GM19372 (cell line): ENCODE measurements around the gene CAPZB.

Experiments
- ATAC-seq: cut with Tn5 transposase; IDR thresholded peaks from one replicate; pipeline ENCODE4 v1.9.1; 2021; ENCODE audit warnings: mild to moderate bottlenecking, low read depth, moderate library complexity; ENCODE audit not compliant: unreplicated experiment

Gene CAPZB

DNA sequence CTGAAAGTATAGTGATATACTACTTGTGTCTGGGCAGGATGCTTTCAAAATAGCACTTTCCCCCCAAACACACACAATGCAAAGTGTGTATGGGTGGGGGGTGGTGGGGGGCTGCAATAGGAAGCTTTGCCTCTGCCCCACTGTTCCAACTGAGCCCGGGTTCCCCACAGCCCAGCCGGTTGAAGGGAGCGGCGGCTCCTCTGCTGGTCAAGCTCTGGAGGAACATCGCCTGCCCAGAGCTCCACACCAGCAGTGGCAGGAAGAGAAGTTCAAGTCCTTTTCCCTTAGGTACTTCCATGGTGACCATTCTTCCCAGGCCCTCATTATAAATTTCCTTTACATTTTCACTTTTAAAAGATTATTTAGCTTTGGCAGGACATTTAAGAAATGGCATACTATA, 74.9 kb downstream of the CAPZB start:
- ATAC-seq, result no peak

DNA sequence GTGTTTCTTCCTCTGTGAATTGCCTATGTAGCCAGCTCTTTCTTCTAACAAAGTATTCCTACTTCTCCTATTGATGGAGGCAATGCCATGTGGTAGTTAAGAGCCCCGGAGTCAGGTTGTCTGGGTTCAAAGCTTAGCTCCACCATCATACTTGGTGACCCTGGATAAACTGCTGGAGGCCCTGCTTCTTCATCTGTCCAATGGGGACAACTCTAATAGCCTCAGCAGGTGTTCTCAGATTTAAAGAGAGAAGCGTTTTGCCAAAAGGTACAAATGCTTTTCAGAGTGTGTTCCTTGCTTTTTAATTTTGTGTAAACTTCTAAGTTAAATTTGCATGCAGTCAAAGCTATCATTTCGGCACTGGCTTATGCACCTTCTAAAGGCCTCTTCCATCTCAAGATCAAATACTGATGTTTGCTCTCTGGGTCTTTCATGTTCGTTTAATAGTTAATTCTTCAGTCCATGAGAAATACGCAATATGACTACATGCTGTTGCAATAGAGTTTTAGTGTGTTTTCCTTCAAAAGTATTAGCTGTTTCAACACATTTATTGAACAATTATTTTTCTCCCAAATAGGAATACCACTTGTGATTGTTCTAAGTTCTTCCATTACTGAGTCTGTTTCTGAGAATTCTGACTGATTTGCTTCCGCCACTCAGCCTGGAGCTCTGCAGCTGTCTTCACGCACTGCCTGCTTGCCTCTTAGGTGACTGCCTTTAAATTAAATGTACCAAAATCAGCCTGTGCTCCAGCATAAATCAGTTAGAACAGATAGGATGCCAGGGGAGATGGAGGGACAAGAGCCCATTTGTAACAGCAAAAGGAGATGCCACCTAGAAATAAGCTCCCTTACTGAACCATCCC, 75.6 kb downstream of the CAPZB start:
- ATAC-seq, result no peak

DNA sequence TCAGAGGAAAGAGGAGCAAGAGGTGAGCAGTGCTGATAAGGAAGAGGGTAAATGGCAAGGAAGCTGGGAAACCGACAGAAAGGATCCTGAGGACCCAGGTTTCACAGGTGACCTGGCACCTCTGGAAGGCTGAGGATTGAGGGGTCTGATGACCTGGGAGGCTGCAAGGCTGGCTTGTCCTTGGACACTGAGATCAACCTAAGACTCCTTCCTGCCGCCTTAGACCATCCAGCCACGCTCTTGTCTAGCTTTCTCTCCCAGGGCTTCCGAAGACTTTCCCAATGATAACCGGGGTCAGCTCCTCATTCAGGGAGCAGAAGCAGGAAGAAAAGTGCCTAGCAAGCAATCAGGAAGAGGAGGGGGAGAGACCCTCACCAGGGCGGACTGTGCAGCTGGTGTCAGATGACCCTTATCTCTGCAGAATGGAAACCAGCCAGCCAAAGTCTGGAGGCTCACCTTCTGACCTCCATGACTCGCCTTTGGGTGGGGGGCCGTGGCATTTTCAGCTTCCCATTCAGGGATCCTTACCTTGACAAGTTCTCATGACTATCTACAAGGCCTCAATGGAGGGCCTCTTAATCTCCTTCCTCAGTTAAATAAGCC, 77.7 kb downstream of the CAPZB start:
- no peak for ATAC-seq

DNA sequence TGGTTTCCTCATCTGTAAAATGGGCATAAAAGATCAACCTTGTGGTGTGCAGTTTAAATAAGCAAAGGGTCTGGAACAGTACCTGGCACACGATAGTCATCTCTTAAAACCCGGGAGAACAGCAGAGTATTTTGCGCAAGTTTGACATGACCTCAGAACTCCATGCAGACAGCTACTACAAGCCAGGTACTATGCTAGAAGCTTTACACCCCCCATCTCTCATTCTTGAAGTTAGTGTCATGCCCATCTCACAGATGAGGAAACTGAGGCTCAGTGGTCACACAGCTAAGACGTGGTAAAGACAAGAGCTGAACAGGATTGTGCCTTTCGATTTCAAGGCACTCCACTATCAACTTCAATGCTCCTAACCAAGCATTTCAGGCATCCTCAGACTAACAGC, 78.7 kb downstream of the CAPZB start:
- no peak for ATAC-seq

DNA sequence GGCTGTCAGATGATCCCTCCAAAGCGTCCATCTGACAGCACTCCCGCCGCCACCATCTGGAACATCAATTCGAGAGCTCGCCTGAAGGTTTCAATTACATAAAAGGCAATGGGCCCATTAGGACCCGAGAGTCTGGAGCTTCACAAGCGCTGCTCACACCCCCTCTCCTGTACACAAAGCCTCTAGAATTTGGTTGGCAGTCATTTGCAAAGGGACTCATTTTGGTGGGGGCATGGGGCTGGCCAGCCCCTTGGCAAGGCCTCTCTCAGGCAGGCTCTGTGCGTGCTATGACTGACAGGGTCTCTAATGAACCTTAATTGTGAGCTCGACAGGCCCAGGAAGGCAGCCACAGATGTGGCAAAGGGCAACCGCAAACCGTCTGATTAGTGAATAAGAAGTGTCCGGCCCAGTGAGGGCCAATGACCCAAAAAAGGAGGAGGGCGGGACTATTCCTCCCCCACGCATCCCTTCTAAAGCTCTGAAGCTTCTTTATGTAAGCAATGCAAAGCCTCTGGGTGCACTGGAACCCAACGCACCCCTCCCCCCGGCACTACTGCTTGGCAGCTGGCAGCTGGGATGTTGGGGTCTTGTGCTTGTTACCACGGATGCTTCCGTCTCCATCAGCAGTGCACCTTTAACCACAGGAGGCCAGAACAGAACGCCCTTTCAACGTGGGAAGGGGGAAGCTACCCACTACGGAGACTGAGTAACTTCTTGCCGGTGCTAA, 79.4 kb downstream of the CAPZB start:
- ATAC-seq, result no peak

DNA sequence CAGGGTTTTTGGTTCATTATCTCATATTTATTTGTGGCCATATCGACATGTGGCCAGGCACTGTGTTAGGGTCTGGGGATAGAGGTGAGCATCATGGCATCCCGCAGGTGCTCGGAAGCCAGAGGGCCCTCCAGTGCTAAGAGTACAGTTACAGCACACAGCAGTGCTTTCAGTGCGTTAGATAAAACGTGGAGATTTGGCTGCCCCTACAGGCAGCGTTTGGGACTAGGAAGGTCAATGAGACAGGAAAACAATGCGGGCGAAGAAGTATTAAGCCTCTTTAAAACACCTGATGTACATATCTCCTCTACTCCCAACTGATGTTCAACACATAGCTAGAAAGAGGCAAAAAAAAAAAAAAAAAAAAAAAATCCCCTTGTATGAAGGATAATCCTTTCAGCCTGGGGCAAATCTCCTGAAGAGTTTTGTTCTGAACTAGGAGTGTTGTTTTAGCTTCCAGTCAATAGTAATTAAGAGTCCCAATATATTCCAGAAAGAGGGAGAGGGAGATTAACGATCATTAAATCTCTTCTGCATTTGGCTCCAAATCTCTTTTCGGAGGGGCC, 80.1 kb downstream of the CAPZB start:
- ATAC-seq, result no peak

DNA sequence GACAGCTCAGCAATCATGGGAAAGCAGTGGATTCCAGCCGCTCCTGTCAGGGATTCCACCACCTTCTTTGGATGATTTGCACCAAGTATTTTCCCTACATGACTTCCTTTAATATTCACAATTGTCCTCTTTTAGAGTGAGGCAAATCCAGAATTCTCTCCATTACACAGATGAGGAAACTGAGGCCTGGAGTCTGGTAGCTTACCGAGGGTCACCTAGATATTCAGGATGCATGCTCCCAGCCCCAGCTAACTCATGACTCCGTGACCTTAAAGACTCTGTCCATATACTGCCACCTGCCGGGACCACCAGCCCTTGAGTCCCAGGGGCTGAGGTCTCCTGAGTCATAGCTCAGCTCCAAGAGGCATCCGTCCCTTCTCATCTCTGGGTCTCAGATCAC, 80.6 kb downstream of the CAPZB start:
- ATAC-seq, result no peak

DNA sequence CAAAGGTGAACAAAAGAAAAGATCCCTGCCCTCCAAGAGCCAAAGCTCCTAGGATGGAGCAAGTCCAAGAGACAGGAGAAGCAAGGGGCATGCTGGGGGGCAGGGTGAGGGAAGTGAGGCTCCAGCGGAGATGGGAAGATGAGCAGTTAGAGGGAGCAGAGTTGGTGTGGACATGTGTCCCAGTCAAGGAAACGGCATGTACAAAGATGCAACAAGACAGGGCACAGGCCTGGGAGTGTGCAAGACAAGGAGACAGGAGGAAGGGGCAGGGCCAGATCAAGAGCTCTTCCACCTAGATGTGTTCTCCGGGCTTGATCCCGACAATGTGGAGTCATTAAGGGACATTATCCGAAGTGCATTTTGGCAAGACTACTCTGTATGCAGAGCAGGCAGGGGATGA, 82.1 kb downstream of the CAPZB start:
- ATAC-seq, result no peak

DNA sequence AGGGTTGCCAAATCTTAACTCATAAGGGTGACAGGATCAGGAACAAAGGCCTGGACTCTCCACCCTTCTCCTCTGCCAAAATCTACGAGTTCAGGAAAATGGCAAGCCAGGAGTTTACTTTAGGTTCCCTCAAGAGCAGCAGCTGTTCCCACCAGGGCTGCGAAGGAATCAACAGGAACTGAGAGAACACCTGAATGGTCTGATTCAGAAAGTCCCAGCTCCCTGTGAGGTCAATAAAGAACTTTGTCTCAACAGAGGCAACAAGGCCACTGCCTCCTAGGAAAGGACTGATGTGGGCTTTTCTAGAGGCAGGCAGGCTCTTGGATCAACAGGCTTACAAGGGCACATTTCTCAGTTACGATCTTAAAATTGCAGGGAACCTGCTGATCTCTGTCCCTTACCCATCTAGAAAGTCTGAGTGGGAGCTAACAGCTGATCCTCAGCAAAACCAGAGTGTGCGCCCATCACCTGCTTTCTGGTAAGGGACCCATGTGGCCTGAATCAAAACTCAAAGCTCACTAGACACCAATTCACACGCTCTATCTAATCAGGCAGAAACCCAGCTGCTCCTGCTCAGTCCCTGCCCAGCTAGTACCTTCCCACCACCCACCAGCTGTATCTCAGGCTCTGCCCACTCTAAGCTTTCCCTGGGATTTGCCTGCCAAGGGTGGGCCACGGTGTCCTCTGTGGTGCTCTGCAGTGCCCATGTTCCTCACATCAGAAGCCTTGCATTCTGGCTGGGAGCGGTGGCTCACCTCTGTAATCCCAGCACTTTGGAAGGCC, 83.1 kb downstream of the CAPZB start:
- no peak for ATAC-seq

DNA sequence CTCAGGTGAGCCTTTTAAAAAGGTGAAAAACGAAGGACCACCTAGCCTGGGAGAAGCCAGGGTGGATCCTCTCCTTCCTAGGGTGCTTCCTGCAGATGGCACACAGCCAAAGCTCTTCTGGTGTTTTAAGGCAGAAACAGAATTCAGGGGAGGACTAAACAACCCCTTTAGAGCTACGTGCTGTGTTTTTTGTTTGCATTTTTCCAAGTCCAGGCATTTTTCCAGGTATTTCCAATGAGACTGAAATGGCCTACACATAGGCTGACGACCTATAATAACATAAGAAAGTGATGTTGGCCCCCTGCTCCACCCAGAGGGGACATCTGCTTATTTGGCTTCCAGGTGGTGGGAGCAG, 83.8 kb downstream of the CAPZB start:
- ATAC-seq, result no peak

DNA sequence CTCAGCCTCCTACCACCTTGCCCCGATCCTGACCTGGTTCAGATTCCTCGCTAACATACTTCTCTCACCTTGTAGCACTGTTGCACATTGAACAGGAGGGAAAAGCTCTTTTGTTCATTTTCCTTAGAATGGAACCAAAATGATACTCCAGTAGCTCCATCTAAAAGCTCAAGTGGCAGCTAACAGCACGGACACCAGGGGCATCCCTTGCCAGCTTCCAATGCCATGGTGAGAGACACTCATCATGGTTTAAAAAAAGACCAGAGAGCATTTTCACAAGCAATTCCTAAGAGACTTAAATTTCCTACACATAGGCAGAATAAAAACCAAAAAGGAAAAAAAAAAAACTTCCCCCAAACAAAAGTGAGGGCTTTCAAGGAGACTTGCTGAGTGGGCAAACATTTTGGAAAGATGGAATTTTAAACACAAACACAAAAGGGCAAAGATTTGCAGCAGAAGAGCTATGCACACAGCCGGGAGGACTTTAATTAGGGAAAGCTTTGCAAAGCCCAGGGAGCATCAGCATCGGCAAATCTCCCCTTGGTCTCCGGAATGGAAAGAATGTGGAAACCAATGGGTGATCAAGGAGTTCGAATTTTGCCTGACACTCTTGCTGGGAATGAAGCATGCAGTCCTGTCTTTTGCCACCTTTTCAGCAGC, 84.3 kb downstream of the CAPZB start:
- no peak for ATAC-seq

DNA sequence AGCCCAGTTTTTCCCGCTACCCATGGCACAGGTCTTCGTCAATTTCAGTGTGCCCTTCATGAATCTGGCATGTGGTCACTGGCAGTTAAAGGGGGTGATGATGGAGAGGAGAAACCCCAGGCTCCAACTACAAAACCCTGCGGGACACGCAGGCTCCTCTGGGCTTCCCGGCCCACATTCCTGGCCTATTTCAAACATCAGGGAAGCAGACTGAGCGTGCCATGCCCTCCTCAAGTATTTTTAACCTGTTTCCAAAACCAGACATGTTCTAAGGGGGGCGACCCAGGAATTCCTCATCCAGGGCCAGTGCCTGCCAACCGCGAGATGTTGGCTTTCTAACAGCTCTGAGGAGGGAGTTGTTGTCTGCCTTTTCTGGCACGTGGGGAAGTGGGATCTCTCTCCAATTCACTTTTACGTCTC, 85.1 kb downstream of the CAPZB start:
- ATAC-seq, result no peak

DNA sequence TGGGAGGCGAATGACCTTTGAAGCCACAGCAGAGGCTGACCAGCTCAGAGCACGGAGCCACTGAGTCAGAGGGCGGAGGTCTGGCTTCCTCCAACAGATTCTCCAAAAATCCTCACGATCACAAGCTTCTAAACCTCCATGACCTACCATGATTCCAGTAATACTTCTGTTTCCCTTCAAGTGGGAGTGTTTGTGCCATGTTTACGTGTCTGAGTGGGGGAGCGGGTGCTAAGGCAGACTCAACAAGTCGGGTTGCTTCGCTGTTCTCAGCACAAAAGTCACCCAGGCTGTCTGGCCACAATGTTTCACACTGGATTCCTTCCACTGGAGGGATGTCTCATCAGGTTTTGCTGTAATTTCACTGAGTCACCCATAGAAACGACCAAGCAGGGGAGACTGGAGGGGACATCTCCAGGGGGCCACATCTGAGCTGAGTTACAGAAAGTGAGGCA, 87.0 kb downstream of the CAPZB start:
- ATAC-seq, result no peak

DNA sequence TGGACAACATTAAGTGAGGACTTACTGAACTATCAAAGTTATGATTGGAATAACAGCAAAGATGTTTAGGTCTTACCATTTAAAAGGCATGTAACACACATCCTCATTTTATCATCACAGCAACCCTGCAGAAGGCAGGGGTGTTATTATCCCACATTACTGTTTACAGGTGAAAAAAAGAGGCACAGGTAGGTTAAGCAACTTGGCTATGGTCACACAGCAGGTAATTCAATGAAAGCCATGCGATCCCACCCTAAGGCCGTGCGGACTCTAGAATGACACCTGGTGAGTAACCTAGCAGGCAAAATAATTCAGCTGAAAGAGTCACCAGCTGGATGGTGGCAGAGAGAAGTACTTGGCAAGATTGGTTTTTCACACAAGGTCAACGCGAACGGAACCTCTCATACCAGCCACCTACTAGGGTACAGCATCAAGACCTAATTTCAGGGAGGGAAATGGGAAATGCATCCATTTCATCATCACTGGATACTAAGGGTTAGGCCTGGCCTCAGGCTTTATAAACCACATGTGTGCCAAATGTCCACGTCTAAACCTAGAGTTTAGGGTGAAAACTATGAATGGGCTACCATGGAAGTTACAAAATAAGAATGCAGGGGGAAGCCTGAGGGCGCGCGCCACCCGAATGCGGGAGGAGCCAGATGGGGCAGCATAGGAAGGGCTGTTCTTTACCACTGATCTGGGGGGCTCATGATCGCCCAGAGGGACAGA, 88.0 kb downstream of the CAPZB start:
- no peak for ATAC-seq

DNA sequence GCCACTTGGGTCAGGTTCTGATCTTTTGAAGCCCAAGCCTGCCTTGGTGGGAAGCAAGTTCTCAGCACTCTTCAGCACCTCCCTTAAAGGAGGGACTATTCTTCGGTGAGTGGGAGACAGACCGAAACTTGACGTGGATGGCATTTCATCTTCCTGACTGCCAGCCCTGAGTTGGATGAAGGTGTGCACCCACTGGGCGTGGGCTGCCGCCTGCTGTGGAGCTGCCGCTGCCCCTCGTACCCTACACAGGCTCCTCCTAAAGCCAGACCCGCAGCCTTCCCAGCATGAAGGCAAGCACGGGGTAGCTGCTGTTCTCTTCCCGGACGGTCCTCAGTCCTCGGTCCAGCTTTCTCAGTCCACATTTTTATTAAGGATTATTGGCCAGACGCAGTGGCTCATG, 89.1 kb downstream of the CAPZB start:
- no peak for ATAC-seq

DNA sequence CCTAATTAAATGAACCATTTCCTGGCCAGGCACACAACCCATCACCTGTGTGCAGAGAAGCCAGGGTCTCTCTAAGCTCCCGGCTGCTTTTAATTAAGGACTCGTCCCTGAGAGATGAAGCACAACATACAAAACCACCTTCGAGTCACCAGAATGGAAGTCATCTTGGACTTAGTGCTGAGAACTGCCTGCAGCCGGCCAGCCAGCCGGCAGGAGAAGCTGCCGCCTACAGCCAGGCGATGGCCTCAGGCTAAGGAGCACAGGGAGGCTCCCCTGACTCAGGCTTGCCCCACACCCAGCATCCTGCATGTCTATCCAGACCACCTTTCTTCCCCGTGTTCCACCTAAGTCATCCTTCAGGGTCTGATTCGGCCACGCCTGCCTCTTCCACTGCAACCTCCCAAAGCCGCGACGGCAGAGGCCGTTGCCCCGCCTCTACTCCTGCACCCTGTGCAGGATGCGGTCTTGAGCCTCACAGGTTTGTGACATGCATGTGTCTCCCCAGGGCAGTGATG, 89.6 kb downstream of the CAPZB start:
- ATAC-seq, result no peak

DNA sequence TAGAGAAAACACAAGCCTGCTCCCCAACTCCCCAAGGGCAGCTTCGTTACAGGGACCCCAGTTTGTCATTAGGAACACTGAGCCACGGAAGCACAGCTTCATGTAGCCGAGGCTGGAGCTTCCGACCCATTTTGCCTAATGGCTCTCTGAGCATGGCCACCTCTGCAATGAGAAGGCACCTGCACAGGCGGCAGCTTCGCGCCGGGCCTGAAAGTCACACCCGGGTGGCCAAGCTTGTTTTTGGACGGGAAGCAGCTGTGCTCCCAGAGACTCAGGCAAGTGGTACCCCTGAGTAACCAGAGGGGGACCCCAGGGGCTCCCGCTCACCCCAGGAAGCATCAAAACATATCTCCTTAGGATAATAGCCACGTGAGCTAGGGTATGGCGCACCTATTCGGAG, 92.3 kb downstream of the CAPZB start:
- ATAC-seq, result no peak

DNA sequence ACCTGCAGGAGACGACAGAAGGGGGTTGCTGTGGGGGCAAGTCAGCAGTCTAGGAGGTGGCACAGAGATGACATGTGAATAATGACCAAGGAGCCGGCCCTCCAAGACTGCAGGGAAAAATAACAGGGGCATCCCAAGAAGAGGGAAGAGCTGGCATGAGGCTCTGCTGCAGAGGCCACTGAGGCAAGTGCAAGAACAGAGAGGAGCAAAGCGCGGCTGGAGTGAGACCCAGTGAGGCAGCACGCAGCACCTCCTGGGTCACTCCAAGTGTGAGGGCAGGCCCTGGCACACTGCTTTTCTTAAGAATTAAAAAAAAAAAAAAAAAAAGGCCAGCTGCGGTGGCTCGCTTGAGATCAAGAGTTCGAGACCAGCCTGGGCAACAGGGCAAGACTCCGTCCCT, 93.1 kb downstream of the CAPZB start:
- ATAC-seq, result no peak

DNA sequence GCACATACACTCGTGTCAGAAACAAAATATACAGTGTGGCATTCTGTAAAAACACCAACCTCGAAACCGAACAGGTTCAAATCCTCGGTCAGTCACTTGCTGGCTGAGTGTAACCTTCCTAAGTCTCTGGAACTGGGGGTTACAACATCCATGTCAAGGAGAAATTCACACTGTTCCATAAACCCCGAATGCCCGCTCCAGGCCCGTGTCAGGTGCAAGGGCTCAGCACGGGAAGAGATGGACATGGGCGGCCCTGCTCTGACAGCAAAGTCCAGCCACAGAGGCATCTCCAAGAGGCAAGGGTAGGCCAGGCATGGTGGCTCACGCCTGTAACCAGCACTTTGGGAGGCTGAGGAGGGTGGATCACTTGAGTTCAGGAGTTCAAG, 93.8 kb downstream of the CAPZB start:
- ATAC-seq, result no peak
